Astrocyte (in vitro differentiated cells and primary cell): Measurements from ENCODE around the gene COL26A1. TPM values are rescaled to one million over a fixed set of nuclear protein-coding genes. Genes with fewer than 3 reads are reported as not detected.

ENCODE experiments used
- DNase-seq: peaks from one replicate; pipeline ENCODE4 v3.0.0-alpha.2; 2010; ENCODE audit warnings: low read depth
- FAIRE-seq: peaks from 2 replicates; lab custom pipeline; 2011; peaks lifted over from hg19 to GRCh38; lab: Jason Lieb, UNC
- H2AFZ ChIP-seq: 2 replicates; pipeline ENCODE4 v1.6.0; 2012; ENCODE audit warnings: low read depth, low read length, inconsistent platforms
- H3K27ac ChIP-seq: 2 replicates; pipeline ENCODE4 v1.5.1; 2011; ENCODE audit warnings: low read depth, low read length, inconsistent platforms
- H3K27me3 ChIP-seq: 2 replicates; pipeline ENCODE4 v1.6.0; 2011; ENCODE audit warnings: low read length, inconsistent platforms; ENCODE audit not compliant: insufficient read depth
- H3K36me3 ChIP-seq: 2 replicates; pipeline ENCODE4 v1.5.1; 2011; ENCODE audit warnings: low read length, inconsistent platforms; ENCODE audit not compliant: insufficient read depth
- H3K4me1 ChIP-seq: 2 replicates; pipeline ENCODE4 v1.5.1; 2011; ENCODE audit warnings: low read length, inconsistent platforms; ENCODE audit not compliant: insufficient read depth
- H3K4me2 ChIP-seq: 2 replicates; pipeline ENCODE4 v1.6.0; 2012; ENCODE audit warnings: low read length, inconsistent platforms
- H3K4me3 ChIP-seq: 2 replicates; pipeline ENCODE4 v1.5.1; 2011; ENCODE audit warnings: low read depth, mild to moderate bottlenecking, low read length, inconsistent platforms; ENCODE audit not compliant: insufficient read depth
- H3K79me2 ChIP-seq: 2 replicates; pipeline ENCODE4 v1.6.0; 2012; ENCODE audit warnings: mild to moderate bottlenecking, low read length, inconsistent platforms; ENCODE audit not compliant: insufficient read depth
- H3K9ac ChIP-seq: 2 replicates; pipeline ENCODE4 v1.6.0; 2012; ENCODE audit warnings: mild to moderate bottlenecking, low read length, inconsistent platforms
- H3K9me3 ChIP-seq: 2 replicates; pipeline ENCODE4 v1.5.1; 2012; ENCODE audit warnings: low read depth, mild to moderate bottlenecking, low read length, inconsistent platforms; ENCODE audit not compliant: insufficient read depth
- H4K20me1 ChIP-seq: 2 replicates; pipeline ENCODE4 v1.6.0; 2012; ENCODE audit warnings: low read length, inconsistent platforms; ENCODE audit not compliant: insufficient read depth
- H3K27ac Mint-ChIP-seq: one replicate; pipeline ENCODE4 v1.8.0; 2021; ENCODE audit warnings: mild to moderate bottlenecking, mixed read lengths; ENCODE audit not compliant: unreplicated experiment
- H3K27me3 Mint-ChIP-seq: one replicate; pipeline ENCODE4 v1.8.0; 2021; ENCODE audit warnings: low read depth, mixed read lengths; ENCODE audit not compliant: unreplicated experiment
- H3K36me3 Mint-ChIP-seq: one replicate; pipeline ENCODE4 v1.8.0; 2021; ENCODE audit warnings: low read depth, mixed read lengths; ENCODE audit not compliant: unreplicated experiment
- H3K4me1 Mint-ChIP-seq: one replicate; pipeline ENCODE4 v1.8.0; 2021; ENCODE audit warnings: low read depth, mixed read lengths; ENCODE audit not compliant: unreplicated experiment
- H3K4me3 Mint-ChIP-seq: one replicate; pipeline ENCODE4 v1.8.0; 2021; ENCODE audit warnings: mild to moderate bottlenecking, moderate library complexity, mixed read lengths; ENCODE audit not compliant: unreplicated experiment
- H3K9me3 Mint-ChIP-seq: one replicate; pipeline ENCODE4 v1.8.0; 2021; ENCODE audit warnings: mild to moderate bottlenecking, mixed read lengths; ENCODE audit not compliant: unreplicated experiment
- EZH2 ChIP-seq: IDR thresholded peaks from 2 replicates; pipeline ENCODE4 v1.6.1; 2012; ENCODE audit warnings: mild to moderate bottlenecking, low read length, inconsistent platforms; ENCODE audit not compliant: insufficient read depth
- total RNA-seq: library from RNA; stranded (reverse); gene quantifications from 2 replicates; pipeline ENCODE4 v1.2.1, GENCODE V29; 2021
- TF ChIP-seq, protein P1 (sequence below): IDR thresholded peaks from 2 replicates; pipeline ENCODE4 v1.5.1; 2011; ENCODE audit warnings: low read depth, mild to moderate bottlenecking, inconsistent platforms, low read length, moderate library complexity; ENCODE audit not compliant: insufficient read depth

Gene COL26A1
- total RNA-seq, 1 donor from 2014 or later: 7.1 TPM

DNA sequence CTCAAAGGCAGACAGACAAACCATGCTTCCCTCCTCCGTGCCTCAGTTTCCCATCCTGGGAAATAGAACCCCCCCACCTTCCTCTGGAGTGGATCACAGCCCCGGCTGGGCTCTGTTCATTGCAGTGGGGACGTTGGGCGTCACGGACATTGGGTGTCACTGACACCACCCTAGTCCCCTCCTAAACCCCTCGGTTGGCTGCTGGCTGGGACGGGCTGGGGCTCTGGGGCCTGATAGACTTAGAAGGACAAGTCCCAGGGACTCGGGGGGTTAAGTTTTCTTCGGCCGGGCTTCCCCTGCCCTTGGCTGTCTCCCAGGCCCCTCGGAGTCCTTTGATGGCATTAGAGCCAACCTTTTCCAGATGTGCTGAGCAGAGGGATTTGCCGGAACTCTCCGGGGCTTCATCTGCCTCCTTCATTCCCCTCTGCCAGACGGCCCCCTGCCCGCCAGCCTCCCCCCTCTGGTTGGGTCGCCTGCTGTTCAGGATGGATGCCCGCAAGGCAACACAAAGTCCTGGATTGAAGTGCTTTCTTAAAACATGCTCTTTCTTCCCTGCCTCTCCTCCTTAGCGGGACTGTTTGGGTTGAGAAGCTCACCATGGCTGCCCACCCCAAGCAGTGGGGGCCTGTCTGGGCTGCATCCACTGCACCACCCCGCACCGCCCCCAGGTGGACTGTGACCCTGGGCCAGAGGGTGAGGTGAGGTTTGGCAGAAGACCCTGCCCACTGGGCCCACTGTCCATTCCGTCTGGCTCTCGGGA is 73.0 kb downstream of the COL26A1 start:
- no peak for FAIRE-seq
- Histone ChIP-seq H4K20me1 (no peaks in the 10 kb centered on the region), H3K9me3 (no peaks in the 10 kb centered on the region), H3K9ac (no peak overlapping the region), H3K27me3 (peaks cover 14% of the 10 kb centered on the region), H3K4me3 (no peak overlapping the region), H3K79me2 (no peaks in the 10 kb centered on the region), H3K36me3 (no peaks in the 10 kb centered on the region), H2AFZ (no peak overlapping the region), H3K27ac (no peak overlapping the region), H3K4me1 (no peaks in the 10 kb centered on the region), H3K4me2 (no peak overlapping the region)
- Mint-ChIP-seq H3K36me3 (no peaks in the 10 kb centered on the region), H3K27ac (no peak overlapping the region), H3K27me3 (peaks cover 28% of the 10 kb centered on the region), H3K9me3 (no peaks in the 10 kb centered on the region), H3K4me1 (no peaks in the 10 kb centered on the region), H3K4me3 (no peak overlapping the region)
- no peak for DNase-seq
- TF ChIP-seq, protein P1, sequence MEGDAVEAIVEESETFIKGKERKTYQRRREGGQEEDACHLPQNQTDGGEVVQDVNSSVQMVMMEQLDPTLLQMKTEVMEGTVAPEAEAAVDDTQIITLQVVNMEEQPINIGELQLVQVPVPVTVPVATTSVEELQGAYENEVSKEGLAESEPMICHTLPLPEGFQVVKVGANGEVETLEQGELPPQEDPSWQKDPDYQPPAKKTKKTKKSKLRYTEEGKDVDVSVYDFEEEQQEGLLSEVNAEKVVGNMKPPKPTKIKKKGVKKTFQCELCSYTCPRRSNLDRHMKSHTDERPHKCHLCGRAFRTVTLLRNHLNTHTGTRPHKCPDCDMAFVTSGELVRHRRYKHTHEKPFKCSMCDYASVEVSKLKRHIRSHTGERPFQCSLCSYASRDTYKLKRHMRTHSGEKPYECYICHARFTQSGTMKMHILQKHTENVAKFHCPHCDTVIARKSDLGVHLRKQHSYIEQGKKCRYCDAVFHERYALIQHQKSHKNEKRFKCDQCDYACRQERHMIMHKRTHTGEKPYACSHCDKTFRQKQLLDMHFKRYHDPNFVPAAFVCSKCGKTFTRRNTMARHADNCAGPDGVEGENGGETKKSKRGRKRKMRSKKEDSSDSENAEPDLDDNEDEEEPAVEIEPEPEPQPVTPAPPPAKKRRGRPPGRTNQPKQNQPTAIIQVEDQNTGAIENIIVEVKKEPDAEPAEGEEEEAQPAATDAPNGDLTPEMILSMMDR: no peak
- TF ChIP-seq EZH2: no peak

DNA sequence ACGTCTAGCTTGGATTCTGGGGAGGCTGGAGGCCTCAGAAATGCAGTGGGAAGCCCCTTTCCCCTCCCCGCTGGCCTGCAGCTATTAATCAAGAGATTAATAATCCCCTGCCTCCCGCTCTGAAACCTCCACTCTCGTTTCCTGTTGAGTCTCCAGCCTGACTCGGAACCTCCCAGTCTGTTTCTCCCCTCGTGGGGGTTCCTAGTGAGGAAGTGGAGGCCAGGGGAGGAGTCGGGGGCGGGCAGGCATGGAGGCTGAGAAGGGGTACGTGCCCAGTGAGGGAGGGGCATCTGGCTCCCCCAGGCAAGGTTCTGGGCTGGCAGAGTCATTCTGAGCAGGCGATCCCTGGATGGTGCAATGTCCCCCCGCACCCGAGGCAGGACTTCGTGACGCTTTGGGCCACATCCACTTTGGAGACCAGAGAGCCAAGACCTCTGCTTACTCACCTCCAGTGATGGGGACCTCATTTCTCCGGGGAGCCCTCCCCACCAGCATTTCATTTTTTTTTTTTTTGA is 73.6 kb downstream of the COL26A1 start:
- Mint-ChIP-seq H3K36me3 (no peaks in the 10 kb centered on the region), H3K9me3 (no peaks in the 10 kb centered on the region), H3K4me3 (no peak overlapping the region), H3K27me3 (peaks cover 28% of the 10 kb centered on the region), H3K4me1 (no peaks in the 10 kb centered on the region), H3K27ac (no peak overlapping the region)
- no peaks in the 10 kb centered on the region for H3K9me3 ChIP-seq
- no peaks in the 10 kb centered on the region for H3K36me3 ChIP-seq
- H3K79me2 ChIP-seq: no peaks in the 10 kb centered on the region
- H3K4me3 ChIP-seq: no peak overlapping the region
- no peaks in the 10 kb centered on the region for H3K4me1 ChIP-seq
- no peaks in the 10 kb centered on the region for H4K20me1 ChIP-seq
- no peak overlapping the region for H3K27ac ChIP-seq
- FAIRE-seq (no peak), DNase-seq (no peak)
- H2AFZ ChIP-seq: no peak overlapping the region
- TF ChIP-seq EZH2: no peak
- TF ChIP-seq, protein P1: no peak
- peaks cover 14% of the 10 kb centered on the region for H3K27me3 ChIP-seq
- H3K4me2 ChIP-seq: no peak overlapping the region
- H3K9ac ChIP-seq: no peak overlapping the region
